HepG2 (cell line): ENCODE data around the gene DOCK1. TPM values are rescaled to one million over a fixed set of nuclear protein-coding genes. Genes with fewer than 3 reads are reported as not detected.

Experiments used
- ATAC-seq: fragments of 200-7000 bp; cut with Tn5 transposase; 3 replicates; pipeline ENCODE4 v1.9.1; 2020; ENCODE audit warnings: mild to moderate bottlenecking, moderate library complexity
- BruUV-seq: library from RNA; stranded (reverse); fragments of 400-500 nt; replicated peaks from 2 replicates; lab custom pipeline; 2021; lab: Mats Ljungman, UMichigan
- CTCF ChIA-PET: fragments of 300-600 bp; formaldehyde crosslinking; extraction: SDS; loops from one replicate; lab custom pipeline; 2021; ENCODE audit warnings: low total read pairs, inconsistent platforms, low intra/inter-chr PET ratio; lab: Yijun Ruan, JAX
- POLR2A ChIA-PET: fragments of 350-600 bp; sonication (Branson Sonifier 250); formaldehyde crosslinking; loops from one replicate; lab custom pipeline; 2020; ENCODE audit warnings: antibody characterized with exemption, inconsistent platforms; lab: Yijun Ruan, JAX
- DNase-seq: peaks from one replicate; pipeline ENCODE4 v3.0.0-alpha.2; 2015; ENCODE audit warnings: low spot score
- FAIRE-seq: peaks from 3 replicates; lab custom pipeline; 2011; peaks lifted over from hg19 to GRCh38; lab: Jason Lieb, UNC
- H2AFZ ChIP-seq: one replicate; pipeline ENCODE4 v1.6.1; 2011; ENCODE audit warnings: low read length, inconsistent platforms
- H3K27ac ChIP-seq: fragments of 300-600 bp; 3 replicates; pipeline ENCODE4 v1.8.0; 2011; ENCODE audit warnings: mixed run types, mild to moderate bottlenecking, mixed read lengths, low read length, inconsistent platforms; ENCODE audit not compliant: insufficient read depth; ENCODE audit errors: extremely low read length
- H3K27me3 ChIP-seq, 2 experiments: fragments of 200-600 bp in 1 of 2; 2 replicates in 1 of 2; 3 replicates in 1 of 2; pipeline versions ENCODE4 v1.6.0 to v1.8.0; 2011; ENCODE audit warnings: low read length in 2 of 2, mild to moderate bottlenecking in 2 of 2, moderate library complexity in 2 of 2, inconsistent platforms in 1 of 2; ENCODE audit not compliant: insufficient read depth in 2 of 2, control insufficient read depth in 1 of 2
- H3K36me3 ChIP-seq, 2 experiments: fragments of 200-600 bp in 1 of 2; replicated peaks in 1 of 2; 2 replicates in 1 of 2; 3 replicates in 1 of 2; pipeline versions ENCODE4 v1.5.1 to v1.8.0; 2011; ENCODE audit warnings: low read length in 2 of 2, inconsistent platforms in 1 of 2; ENCODE audit not compliant: insufficient read depth in 2 of 2, control insufficient read depth in 1 of 2
- H3K4me1 ChIP-seq: 2 replicates; pipeline ENCODE4 v1.5.1; 2012; ENCODE audit warnings: low read length, inconsistent platforms; ENCODE audit not compliant: insufficient read depth
- H3K4me2 ChIP-seq: 2 replicates; pipeline ENCODE4 v1.6.0; 2011; ENCODE audit warnings: low read depth, low read length, inconsistent platforms
- H3K4me3 ChIP-seq, 3 experiments: fragments of 200-600 bp in 1 of 3; sonication (generic), shearing (Covaris generic) in 1 of 3; replicated peaks in 1 of 3; 2 replicates each; pipeline ENCODE4 v1.5.1; 2011 to 2016; ENCODE audit warnings: low read length in 3 of 3, inconsistent platforms in 2 of 3, low read depth in 2 of 3, mild to moderate bottlenecking in 2 of 3, control low read depth in 1 of 3, mixed read lengths in 1 of 3; ENCODE audit not compliant: insufficient read depth in 1 of 3
- H3K79me2 ChIP-seq: one replicate; pipeline ENCODE4 v1.6.1; 2011; ENCODE audit warnings: low read length, inconsistent platforms; ENCODE audit not compliant: insufficient read depth
- H3K9ac ChIP-seq: 2 replicates; pipeline ENCODE4 v1.6.0; 2011; ENCODE audit warnings: mild to moderate bottlenecking, low read depth, low read length, inconsistent platforms; ENCODE audit not compliant: insufficient read depth
- H3K9me3 ChIP-seq: 2 replicates; pipeline ENCODE4 v1.5.1; 2012; ENCODE audit warnings: mild to moderate bottlenecking, low read length
- H4K20me1 ChIP-seq: 2 replicates; pipeline ENCODE4 v1.6.0; 2011; ENCODE audit warnings: inconsistent platforms, mild to moderate bottlenecking, low read length, moderate library complexity; ENCODE audit not compliant: insufficient read depth
- AKAP8 ChIP-seq: sonication (generic); formaldehyde crosslinking; IDR thresholded peaks from 2 replicates; pipeline ENCODE4 v1.5.1; 2020; ENCODE audit warnings: mild to moderate bottlenecking, missing genetic modification reagents
- ARNT2 ChIP-seq: sonication (generic); formaldehyde crosslinking; IDR thresholded peaks from 2 replicates; pipeline ENCODE4 v1.8.0; 2022; ENCODE audit warnings: mild to moderate bottlenecking, low read depth, missing genetic modification reagents, moderate library complexity
- ATF4 ChIP-seq, 2 experiments: fragments of 450-650 bp in 1 of 2; sonication (generic) in 1 of 2; formaldehyde crosslinking; IDR thresholded peaks; 2 replicates each; pipeline versions ENCODE4 v1.5.0 to v1.8.0; 2020 to 2022; ENCODE audit warnings: mild to moderate bottlenecking in 1 of 2, missing genetic modification reagents in 1 of 2
- CBX5 ChIP-seq: sonication (generic); formaldehyde crosslinking; IDR thresholded peaks from 2 replicates; pipeline ENCODE4 v1.4.0; 2020; ENCODE audit warnings: missing genetic modification reagents, borderline replicate concordance
- FOXP4 ChIP-seq: sonication (generic); formaldehyde crosslinking; IDR thresholded peaks from 2 replicates; pipeline ENCODE4 v1.4.0; 2020; ENCODE audit warnings: missing genetic modification reagents
- HNRNPH1 ChIP-seq: fragments of 200-400 bp; formaldehyde crosslinking; optimal IDR thresholded peaks from 2 replicates; pipeline ENCODE3; 2017; ENCODE audit warnings: mild to moderate bottlenecking, low read depth, low read length
- PTBP1 ChIP-seq: fragments of 200-400 bp; formaldehyde crosslinking; IDR thresholded peaks from 2 replicates; pipeline ENCODE4 v1.6.1; 2018; ENCODE audit warnings: low read length, low read depth; ENCODE audit not compliant: poor library complexity, severe bottlenecking
- SIX1 ChIP-seq: sonication (generic); formaldehyde crosslinking; IDR thresholded peaks from 2 replicates; pipeline ENCODE4 v1.4.0; 2020; ENCODE audit warnings: missing genetic modification reagents, borderline replicate concordance
- SKIL ChIP-seq: sonication (generic); formaldehyde crosslinking; IDR thresholded peaks from 2 replicates; pipeline ENCODE4 v1.8.0; 2022; ENCODE audit warnings: missing genetic modification reagents, mild to moderate bottlenecking, moderate library complexity, borderline replicate concordance
- SMAD3 ChIP-seq: sonication (generic); formaldehyde crosslinking; IDR thresholded peaks from 2 replicates; pipeline ENCODE4 v1.4.0; 2020; ENCODE audit warnings: missing genetic modification reagents
- TAF15 ChIP-seq: fragments of 200-400 bp; formaldehyde crosslinking; IDR thresholded peaks from one replicate; pipeline ENCODE4 v1.6.1; 2018; ENCODE audit warnings: mild to moderate bottlenecking, low read depth, low read length; ENCODE audit not compliant: poor library complexity, severe bottlenecking
- ZNF501 ChIP-seq: sonication (generic); formaldehyde crosslinking; IDR thresholded peaks from 2 replicates; pipeline ENCODE4 v1.5.1; 2020; ENCODE audit warnings: mild to moderate bottlenecking, moderate library complexity, missing genetic modification reagents
- WGBS: methylation state at CpG from one replicate; pipeline ENCODE4 v1.1.6; 2017; ENCODE audit warnings: low lambda C conversion rate; 5-methylcytosine and 5-hydroxymethylcytosine counted together
- in situ Hi-C: cut with HindIII; loops from 2 replicates; pipeline ENCODE4 v1.10.0; 2017; ENCODE audit warnings: low pct_unique_long_range_greater_than_20kb; ENCODE audit not compliant: extremely low pct_ligation_motif_present
- intact Hi-C: fragments of 100-400 bp; cut with micrococcal nuclease; formaldehyde crosslinking; loops from one replicate; pipeline ENCODE4 v1.10.0; 2022; ENCODE audit not compliant: unreplicated experiment
- polyA plus RNA-seq, 8 experiments: library from polyadenylated mRNA; depleted of rRNA in 3 of 8; stranded (reverse) in 7 of 8; unstranded in 1 of 8; fragments of >200 nt; fragmentation: Illumina TruSeq in 4 of 8; extraction: Trizol in 4 of 8; gene quantifications; 2 replicates each; pipeline versions ENCODE4 v1.2.1 to v1.2.3, GENCODE V29; 2011 to 2016; ENCODE audit warnings: low read depth in 4 of 8, missing spikeins in 1 of 8, mixed read lengths in 1 of 8; ENCODE audit not compliant: insufficient read depth in 1 of 8
- total RNA-seq, 5 experiments: library from RNA; depleted of rRNA; stranded (reverse); fragments of >200 nt; fragmentation: Illumina TruSeq; extraction: Trizol; gene quantifications; 2 replicates each; pipeline ENCODE4 v1.2.3, GENCODE V29; 2016; ENCODE audit warnings: low read depth in 1 of 5

The DOCK1 gene
- total and polyA plus RNA-seq, 2 of the 13 experiments (the other 11 are each of a cell fraction or from before 2014, with no cell fraction given) = 8.3 to 25.5 TPM

- Histone ChIP-seq H3K27me3 (no peaks in the 10 kb centered on the region), H3K79me2 (no peaks in the 10 kb centered on the region), H3K4me3 (no peak overlapping the region), H3K9ac (no peak overlapping the region), H3K36me3 (peaks cover 10 to 34% of the 10 kb centered on the region in 2 experiments; a peak in 4 of 5 replicates), H3K9me3 (no peaks in the 10 kb centered on the region), H3K4me1 (no peaks in the 10 kb centered on the region), H2AFZ (no peak overlapping the region), H3K27ac (no peak overlapping the region), H3K4me2 (no peak overlapping the region), H4K20me1 (no peaks in the 10 kb centered on the region)
- WGBS = 93% methylated on average over 4 of the region's 4 CpGs
- BruUV-seq = no TSS peak
- TF ChIP-seq PTBP1 (no peak), SMAD3 (CRISPR knock-in tag) (no peak), ARNT2 (no peak), FOXP4 (no peak), ZNF501 (CRISPR knock-in tag) (no peak), CBX5 (CRISPR knock-in tag) (no peak)
- in situ Hi-C loops = no loop called here
- CTCF ChIA-PET = no interaction called here
- no peak for ATAC-seq
- intact Hi-C loops = no loop called here
- DNase-seq = no peak
- no peak for FAIRE-seq
- POLR2A ChIA-PET = no interaction called here
These were observed 164.2 kb downstream of the DOCK1 start for GRCh38 chr10:127069436-127069835.

- in situ Hi-C loops (no loop called here), intact Hi-C loops (no loop called here)
- ATAC-seq (no peak), FAIRE-seq (no peak), DNase-seq (no peak)
- peaks cover 10 to 32% of the 10 kb centered on the region in 2 experiments; a peak in 4 of 5 replicates for H3K36me3 ChIP-seq
- H3K4me2 ChIP-seq = no peak overlapping the region
- no TSS peak for BruUV-seq
- ChIA-PET CTCF (no interaction called here), POLR2A (no interaction called here)
- H3K4me3 ChIP-seq = no peak overlapping the region
- H4K20me1 ChIP-seq = no peaks in the 10 kb centered on the region
- no peak for TF ChIP-seq SKIL (CRISPR knock-in tag)
- no peak for TF ChIP-seq SIX1
- TF ChIP-seq HNRNPH1 = no peak
- TF ChIP-seq TAF15 = no peak
- TF ChIP-seq AKAP8 (CRISPR knock-in tag) = no peak
- no peak for TF ChIP-seq ATF4 (CRISPR knock-in tag; IDR thresholded peaks at IDR 0.05)
- no peak overlapping the region for H3K27ac ChIP-seq
- H3K4me1 ChIP-seq = no peaks in the 10 kb centered on the region
- WGBS = 100% methylated on average over 2 of the region's 2 CpGs
- no peak overlapping the region for H3K9ac ChIP-seq
- no peak overlapping the region for H2AFZ ChIP-seq
- H3K9me3 ChIP-seq = no peaks in the 10 kb centered on the region
- no peaks in the 10 kb centered on the region for H3K27me3 ChIP-seq
- no peaks in the 10 kb centered on the region for H3K79me2 ChIP-seq
These were observed 165.9 kb downstream of the DOCK1 start for GRCh38 chr10:127071126-127071525.
